ENCODE measurements around the gene CD8B.
"Not testable (repeated sequence)": the region's sequence is repeated elsewhere in the genome, so short reads cannot be mapped to it uniquely, and the experiment has no call there.

Gene CD8B

DNA sequence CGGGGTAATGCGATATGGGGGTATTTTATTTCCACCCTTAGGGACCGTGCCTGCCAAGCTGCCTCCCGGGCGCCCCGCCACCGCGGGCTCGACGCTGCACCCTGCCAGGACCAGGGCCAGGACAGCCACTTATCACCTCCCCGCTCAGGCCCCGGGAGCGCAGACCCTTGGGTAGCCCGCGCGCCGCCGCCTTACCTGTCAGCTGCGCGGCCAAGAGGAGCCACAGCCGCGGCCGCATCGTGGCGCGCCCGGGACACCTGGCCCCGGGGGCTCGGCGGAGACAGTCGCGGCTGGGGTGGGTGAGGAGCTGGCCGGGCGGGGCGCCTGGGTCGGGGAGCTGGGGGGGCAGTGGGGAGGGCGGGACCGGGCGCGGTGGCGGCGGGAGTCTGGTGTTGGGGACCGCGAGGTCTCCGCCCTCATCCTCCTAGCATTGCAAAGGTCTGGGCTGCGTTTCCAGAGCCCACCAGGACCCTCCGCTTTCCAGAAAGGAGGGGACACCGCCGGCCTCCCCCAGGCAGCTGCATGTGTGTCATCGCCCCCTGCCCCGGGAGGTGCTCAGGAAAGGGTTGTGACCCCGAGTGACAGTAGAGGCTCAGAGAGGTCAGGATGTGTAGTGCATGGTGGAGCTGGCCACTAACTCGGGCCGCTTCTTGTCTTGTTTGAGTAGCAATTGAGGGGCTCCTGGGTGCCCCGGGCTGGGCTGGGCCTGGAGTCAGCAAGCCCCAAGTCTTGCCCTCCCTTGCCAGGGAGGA, at the start of gene CD8B:
TSS of gene CD8B (minus strand) at position 259 of the 752 bp plus-strand sequence. CDS start at position 238, 21 bp downstream.
- not testable (repeated sequence) for DNase-seq

DNA sequence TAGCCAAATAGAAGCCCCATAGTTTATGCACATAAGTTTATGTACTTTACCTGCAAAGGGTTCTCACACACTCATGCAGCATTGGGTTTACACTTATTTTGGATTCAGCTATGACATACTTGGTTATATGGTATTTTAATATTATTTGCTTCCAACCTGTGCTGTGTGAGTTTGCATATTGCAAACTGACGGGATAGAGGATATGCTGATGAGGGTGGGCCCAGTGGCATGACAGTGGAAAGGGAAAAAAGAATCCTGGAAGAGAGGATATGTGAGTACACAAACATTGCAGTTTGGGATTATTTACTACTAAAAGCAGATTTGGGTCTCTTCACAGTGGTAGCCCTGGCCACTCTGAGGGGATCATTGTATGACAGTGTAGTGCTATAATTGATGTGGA, 44.2 kb upstream of the CD8B start:
- not testable (repeated sequence) for DNase-seq

DNA sequence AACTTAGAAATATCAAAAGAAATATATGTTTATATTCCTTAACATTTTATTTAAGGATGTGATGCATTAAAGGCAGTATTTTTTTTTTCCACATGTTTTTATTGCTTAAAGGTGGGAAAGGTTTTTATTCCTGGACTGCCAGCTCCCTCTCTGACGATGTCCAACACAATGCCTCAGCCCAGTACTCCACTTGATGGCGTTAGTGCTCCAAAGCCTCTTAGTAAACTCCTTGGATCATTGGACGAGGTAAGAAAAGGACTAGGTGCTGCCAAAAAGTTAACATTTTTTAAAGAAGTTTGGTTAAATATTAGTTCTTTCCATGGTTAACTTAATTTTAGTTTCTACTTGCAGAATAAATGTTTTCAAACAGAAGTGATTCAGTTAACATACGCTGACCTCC, 39.0 kb upstream of the CD8B start:
- DNase-seq, result not testable (repeated sequence)

DNA sequence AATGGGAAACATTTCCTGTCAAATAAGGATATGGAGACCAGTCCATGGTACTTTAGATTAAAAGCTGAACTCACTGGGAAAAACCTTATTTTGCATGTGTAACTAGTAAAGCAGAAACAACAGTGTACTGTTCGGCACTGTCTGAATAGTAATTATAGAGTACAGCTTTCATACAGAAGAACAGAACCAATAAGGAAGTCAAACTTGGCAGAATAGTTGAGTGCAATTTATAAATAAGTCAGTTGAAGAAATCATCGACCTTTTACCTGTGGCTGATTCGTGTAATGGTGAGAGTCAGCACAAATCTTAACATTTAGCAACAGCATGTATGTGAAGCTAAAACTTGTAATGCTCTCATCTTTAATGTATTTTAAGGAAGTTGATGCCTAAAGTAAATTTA, 24.3 kb upstream of the CD8B start:
- not testable (repeated sequence) for DNase-seq

DNA sequence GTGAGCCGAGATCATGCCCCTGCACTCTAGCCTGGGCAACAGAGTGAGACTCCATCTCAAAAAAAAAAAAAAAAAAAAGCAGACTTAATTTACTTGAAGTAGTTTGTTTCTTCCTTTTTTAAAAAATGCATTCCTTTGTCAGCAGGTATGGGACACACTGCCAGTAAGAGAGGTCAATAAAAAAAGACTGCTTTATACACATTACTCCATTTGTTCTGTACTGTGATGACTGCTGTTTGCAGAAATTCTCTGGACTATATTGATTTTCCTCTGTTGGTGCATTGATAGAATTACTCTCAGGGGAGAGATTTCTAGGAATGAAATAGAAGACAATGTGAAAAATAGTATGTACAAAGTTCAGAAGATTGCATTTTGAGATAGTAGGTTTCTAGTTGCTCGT, 21.2 kb upstream of the CD8B start:
- DNase-seq, result not testable (repeated sequence)

DNA sequence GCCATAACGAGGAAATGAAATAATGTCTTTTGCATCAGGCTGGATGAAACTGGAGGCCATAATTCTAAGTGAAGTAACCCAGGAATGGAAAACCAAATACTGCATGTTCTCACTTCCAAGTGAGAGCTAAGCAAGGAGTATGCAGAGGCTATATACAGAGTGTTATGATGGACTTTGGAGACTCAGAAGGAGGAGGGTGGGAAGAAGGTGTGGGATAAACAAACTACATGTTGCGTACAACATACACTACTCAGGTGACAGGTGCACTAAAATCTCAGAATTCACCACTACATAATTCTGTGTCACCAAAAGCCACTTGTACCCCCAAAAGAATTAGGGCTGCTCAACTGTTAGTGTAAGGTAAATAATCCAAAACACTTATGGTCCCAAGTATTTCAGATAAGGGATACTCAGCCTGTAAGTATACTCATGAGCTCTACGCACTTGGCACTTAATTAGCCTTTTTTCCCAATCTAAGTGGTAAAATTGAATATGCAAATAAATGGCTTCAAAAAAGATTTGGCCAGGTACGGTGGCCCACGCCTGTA, 20.5 kb upstream of the CD8B start:
- DNase-seq, result not testable (repeated sequence)

DNA sequence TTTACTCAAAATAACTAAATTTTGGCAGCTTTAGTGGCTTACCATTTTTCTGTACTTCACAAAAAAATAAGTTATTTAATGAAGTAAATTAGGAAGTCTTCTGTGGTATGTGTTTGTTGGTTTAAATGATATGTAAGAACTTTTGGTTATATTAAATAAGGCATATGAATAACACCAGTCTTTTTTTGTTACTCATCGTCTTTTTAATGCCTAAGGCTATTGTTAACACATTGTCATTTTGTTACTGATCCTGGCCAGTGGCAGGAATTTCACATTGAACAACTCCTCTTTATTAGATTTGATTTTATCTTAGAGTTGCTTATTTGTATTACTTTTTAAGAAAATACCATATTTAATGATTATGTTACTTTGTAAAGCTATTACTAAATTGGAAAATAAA, 17.3 kb upstream of the CD8B start:
- not testable (repeated sequence) for DNase-seq

DNA sequence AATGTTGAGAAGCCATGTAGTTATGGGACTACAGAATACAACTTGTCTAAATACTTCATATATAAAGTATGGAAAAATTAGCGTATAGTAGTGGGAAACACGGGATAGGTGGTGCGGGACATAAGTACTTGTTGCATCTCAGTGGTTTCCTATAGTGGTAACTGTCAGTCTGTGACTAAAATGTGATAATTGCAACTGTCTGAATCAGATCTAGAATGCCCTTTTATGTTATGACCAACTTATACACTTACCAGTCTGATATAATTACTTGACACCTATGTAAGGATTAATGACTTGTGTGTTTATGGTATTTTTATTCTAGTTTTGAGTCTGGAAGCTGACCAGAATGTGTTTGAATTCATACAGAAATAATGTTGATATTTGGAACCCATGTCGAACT, 9.3 kb upstream of the CD8B start:
- DNase-seq, result not testable (repeated sequence)

DNA sequence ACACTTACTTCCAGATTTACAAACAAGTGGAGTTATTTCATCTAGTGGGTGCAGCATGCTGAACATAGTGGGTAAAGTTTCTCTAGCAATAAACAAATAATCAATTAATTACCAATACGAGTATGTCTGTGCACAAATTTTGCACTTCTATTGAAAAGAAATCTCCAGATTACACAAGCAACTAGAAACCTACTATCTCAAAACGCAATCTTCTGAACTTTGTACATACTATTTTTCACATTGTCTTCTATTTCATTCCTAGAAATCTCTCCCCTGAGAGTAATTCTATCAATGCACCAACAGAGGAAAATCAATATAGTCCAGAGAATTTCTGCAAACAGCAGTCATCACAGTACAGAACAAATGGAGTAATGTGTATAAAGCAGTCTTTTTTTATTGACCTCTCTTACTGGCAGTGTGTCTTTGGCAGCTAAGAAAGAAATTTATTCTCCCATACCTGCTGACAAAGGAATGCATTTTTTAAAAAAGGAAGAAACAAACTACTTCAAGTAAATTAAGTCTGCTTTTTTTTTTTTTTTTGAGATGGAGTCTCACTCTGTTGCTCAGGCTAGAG, 7.3 kb upstream of the CD8B start:
- DNase-seq, result not testable (repeated sequence)

DNA sequence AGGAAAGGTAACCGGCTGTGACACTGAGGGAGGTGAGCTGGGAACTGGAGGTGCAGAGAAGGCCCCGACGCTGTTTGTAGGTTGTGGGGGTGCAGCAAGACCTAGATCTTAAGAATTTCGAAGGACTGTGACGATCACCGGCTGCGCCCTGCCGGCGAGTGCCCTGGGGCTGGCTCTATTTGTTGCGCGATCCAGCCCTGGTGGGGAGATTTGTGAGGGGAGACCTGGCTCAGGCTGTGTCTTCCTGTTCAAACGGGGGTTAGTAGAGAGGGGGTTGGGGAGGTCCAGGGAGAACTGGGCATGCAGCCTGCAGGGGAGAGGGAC, 656 bp upstream of the CD8B start:
- DNase-seq, result not testable (repeated sequence)

DNA sequence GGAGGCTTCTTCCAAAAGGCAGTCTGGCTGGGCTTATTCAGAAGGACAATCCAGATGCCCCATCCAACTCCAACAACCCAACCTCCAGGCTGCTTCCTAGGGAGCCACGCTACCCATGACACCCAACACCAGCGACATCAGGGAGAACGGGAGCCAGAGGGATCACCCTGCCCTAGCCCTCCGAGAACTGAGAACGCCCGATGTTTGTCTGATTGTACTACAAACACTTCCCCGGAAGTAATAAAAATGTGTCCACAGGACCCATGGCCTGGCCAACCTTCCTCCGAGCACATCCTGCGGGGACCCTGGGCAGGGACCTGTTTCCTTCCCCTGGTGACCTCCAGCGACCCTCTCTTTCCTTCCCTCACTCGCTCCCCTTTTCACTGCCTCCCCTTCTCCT, 511 bp downstream of the CD8B start:
- not testable (repeated sequence) for DNase-seq

DNA sequence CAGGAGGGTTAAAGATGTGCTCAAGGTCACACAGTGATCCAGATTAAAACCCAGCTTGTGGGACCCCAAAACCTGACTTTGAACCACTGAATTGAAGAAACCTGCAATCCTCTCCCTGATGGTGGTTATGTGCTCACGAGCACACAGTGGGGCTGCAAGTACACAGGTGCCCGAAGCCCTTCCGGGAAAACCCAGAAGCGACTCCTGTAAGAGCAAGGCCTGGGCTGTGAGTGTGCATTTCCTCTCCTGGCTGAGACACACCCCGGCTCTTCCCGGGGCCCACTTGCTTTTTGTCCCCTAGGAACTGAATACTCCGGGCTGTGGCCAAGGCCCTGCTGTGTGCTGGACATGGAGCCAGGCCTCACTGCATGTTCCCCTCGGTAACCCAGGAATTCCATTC, 1.1 kb downstream of the CD8B start:
- DNase-seq, result not testable (repeated sequence)

DNA sequence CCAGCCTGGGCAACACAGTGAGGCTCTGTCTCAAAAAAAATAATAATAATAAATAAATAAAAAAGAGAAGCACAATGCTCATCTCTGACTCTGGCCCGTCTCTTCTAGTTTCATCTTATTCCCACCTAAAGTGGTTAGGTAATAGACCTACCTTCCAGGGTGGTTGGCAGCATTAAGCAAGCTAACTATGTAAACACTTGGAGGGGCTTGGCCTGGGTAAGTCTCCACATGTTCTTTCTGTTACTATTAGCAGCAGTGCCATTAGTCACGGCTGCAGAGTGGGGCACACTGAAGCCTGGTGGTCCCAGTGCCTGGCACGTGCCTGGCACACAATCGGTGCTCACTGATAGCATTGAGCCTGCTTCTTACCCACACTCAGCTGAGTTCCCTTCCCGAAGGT, 4.0 kb downstream of the CD8B start:
- not testable (repeated sequence) for DNase-seq

DNA sequence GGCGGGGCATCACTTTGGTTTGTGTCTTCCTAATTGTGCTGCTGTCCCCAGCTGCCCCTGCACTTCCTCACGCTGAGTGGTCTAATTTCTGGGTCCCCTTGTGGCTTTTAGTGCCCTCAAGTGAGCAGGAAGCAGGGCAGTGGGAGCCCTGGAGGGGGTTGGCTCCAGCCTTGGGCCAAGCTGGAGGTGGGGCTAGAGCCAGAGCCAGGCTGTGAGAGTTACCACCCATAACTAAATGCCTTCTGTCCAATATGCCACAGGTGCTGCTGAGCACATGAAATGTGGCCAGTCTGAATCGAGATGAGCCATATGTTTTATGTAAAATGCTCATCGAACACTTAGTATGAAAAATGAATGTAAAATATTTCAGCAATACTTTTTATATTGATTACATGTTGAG, 5.2 kb downstream of the CD8B start:
- not testable (repeated sequence) for DNase-seq

DNA sequence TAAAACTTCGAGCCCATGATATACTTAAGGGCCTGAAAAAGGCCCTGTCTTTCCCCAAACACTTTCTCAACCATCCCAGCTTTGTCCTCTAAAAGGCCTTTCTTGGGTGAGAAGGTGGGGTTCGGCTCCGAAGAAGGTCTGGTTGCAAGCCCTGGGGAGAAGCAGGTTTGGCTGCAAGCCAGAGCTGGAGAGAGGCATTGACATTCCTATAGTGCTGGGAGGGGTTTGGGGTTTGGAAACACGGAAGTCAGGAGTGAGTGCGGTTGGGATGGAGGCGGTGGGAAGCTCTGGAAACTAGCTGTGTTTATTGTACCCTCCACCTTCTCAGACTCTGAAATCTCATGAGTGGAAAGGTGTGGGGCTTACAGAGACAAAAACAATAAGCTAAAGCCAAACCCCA, 5.7 kb downstream of the CD8B start:
- not testable (repeated sequence) for DNase-seq

DNA sequence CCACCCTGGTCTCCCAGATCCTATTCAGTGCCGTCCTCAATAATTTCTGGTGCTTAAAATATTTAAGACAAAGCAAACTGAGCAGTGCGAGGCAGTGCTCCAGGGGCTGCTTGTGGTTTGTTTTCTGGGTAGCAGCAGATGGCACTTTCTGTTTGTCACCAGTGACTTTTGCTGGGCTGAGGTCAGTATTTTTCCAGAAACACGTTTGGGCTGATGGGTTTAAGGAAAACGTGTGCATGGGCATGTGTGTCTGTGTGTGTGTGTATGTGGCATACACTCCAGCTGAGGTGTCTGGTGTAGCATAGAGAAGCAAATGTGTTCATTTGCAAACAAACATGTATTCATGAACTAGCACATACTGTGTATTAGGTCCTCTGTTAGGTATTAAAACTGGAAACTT, 10.1 kb downstream of the CD8B start:
- not testable (repeated sequence) for DNase-seq

DNA sequence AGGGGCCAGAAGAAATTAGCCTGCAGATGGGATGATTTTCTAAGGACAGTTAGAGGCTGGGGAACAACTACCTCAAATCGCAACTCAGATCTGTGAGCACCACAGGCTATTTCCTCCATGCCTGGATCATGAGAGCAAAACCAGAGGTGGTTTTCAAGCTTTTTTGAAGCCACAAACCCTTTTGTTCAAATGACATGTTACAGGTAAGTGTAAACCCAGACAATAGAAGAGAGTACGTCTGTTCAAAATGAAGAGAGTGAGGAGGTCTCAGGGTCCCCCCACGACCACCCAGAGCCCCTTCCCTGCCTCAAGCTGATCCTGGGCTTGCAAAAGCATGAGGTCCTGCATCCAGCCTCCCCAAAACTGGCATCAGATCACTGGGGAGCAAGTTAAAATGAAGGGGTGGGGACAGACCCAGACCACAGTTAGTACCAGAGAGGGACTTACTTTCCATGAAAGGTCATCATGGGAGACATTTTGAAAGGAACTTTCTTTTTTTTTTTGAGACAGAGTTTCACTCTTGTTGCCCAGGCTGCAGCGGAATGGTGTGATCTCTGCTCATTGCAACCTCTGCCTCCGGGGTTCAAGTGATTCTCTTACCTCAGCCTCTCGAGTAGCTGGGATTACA, 19.0 kb downstream of the CD8B start:
- not testable (repeated sequence) for DNase-seq

DNA sequence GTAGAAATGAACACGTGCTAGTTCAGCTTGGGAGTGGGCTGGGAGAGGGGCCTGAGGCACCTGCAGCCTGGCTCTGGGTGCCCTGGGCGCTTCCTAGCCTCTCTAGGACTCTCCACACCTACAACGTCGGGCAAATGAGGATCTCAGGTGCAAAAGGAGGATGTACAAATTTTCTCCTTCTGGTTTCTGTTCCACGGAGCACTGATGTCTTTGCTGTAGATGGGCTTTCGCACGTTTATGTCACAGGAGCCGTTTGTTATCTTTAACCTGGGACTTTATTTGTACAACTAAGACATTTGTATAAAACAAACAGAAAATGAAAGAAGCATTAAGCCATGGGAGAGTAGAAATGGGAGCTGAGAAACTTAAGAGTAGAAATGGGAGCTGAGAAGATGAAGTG, 20.4 kb downstream of the CD8B start:
- not testable (repeated sequence) for DNase-seq

DNA sequence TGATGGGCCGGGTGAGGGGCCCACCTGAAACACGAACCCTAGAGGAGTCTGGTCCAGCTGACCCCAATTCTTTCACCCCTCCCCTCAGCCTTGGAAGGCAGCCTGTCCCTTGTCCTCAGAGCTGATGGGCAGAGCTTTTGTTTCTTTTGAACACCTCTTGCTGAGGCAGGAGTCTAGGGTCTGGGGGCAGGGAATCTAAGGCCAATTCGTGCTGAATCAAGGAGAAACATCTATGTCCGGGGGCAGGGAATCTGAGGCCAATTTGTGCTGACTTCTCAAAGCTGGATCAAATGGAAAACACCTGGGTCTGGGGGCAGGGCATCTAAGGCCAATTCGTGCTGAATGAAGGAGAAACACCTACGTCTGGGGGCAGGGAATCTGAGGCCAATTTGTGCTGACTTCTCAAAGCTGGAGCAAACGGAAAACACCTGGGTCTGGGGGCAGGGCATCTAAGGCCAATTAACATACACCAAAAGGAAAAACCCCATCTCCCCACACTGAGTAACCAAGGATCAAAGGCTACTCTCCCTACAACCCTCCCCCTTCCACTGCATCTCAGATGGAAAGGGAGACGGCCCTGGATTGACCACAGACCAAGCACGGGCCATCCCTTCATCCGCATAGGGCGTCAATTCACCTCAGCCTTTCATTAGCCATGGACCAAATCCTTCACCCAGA, 21.7 kb downstream of the CD8B start:
- DNase-seq, result not testable (repeated sequence)

DNA sequence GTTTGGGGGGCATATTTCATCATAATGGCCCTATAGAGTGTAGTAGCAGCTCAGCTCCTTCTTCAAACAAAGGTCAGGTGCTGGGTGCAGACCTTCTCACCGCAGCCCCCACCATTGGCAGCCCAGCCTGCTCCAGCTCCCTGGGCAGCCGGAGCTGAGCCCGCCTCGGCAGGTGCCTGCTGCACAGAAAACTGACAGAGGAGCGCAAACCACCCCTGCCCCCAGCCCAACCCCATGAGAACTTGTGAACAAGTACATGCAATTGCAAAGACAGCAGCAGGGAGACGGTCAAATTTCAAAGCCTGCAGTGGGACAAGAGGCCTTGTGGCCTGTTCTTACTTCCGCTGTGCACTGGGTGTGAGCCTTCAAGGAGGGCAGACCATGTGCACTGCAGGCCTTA, 22.2 kb downstream of the CD8B start:
- DNase-seq, result not testable (repeated sequence)

DNA sequence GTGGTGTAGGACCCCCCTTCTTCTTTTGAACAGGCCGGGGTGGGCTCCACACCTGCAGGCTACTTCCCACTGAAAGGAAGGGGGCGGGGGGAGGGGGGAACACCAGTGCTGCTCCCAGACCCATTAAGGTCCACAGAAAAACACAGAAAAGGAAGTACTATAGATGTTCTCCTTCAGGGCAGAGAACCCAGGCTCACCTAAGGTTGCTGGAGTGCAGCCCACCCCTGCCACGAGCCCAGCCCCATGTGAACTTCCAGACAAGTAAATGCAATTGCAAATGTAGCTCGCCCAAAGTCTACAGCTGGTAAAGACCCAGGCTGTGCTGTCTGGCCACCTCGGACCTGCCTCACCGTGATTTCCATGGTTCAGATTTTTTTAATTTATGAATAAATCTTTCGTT, 24.0 kb downstream of the CD8B start:
- not testable (repeated sequence) for DNase-seq

DNA sequence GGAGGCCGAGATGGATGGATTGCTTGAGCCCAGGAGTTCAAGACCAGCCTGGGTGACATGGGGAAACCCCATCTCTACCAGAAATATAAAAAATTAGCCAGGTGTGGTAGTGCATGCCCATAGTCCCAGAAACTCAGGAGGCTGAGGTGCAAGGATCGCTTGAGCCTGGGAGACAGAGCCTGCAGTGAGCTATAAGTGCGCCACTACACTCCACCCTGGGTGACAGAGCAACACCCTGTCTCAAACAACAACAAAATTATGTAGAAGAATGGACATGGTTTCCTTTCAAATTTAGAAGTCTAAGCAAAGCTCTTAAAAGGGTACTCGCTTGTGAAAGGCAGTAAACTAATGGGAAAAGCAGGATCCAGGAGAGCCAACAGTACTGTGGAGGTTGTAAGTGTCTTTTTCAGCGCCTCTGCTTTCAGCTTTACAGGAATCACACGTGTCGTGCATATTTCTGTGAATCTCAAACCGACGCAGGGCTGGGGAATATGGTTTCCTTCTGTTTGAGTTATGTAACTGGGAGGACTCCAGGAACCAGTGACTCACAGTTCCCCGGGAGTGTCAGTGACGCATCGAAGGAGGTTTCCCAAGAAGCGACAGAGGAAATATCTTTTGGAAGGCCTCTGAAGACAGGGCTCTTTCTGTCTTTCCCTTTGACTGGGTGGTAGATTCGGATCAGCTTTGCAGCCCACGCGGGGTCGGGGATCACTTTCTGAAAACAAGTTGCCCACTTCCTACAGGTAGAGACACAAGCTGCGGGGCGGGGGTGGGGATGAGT, 24.6 kb downstream of the CD8B start:
- not testable (repeated sequence) for DNase-seq

DNA sequence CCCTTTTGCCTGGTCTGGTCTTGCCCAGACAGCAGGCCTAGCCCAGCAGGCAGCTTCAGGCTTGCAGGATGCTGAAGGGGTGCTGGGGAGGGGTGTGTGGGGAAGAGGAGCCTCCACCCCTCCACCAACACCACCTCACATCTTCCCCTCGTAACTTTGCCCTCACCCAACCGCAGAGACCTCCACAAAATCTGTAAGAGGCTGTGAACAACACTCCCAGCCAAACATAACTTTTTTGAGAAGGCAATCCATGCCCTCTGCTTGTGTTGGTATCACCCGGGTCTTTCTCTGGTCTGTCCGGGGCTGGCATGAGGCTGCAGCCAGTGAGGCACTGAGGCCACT, 26.2 kb downstream of the CD8B start:
- DNase-seq, result not testable (repeated sequence)

Measured in SHP77 treated with DMSO at 0.1 percent for 48 hours (cell line).